Colonic mucosa (tissue), 4 donors: ENCODE results near the gene CSTB. TPM values are rescaled to one million over a fixed set of nuclear protein-coding genes. Genes with fewer than 3 reads are reported as not detected.

ENCODE experiments used
- DNase-seq: peaks from one replicate; pipeline ENCODE4 v3.0.0-alpha.2; 2020
- H3K27ac ChIP-seq: fragments of 200-600 bp; one replicate; pipeline ENCODE4 v1.8.0; 2021
- H3K27me3 ChIP-seq: fragments of 200-600 bp; one replicate; pipeline ENCODE4 v1.8.0; 2021
- H3K36me3 ChIP-seq: fragments of 200-600 bp; one replicate; pipeline ENCODE4 v1.8.0; 2021
- H3K4me1 ChIP-seq: fragments of 200-600 bp; one replicate; pipeline ENCODE4 v1.8.0; 2021; ENCODE audit warnings: mild to moderate bottlenecking
- H3K4me3 ChIP-seq: fragments of 200-600 bp; one replicate; pipeline ENCODE4 v1.8.0; 2021
- H3K9ac ChIP-seq, 2 donors: one replicate each; pipeline ENCODE4 v1.7.0; 2013; ENCODE audit warnings: control low read depth in 2 of 2, low read depth in 2 of 2, low read length in 2 of 2
- H3K9me3 ChIP-seq: fragments of 200-600 bp; one replicate; pipeline ENCODE4 v1.8.0; 2021
- CTCF ChIP-seq: fragments of 200-600 bp; IDR thresholded peaks from one replicate; pipeline ENCODE4 v1.8.0; 2022; ENCODE audit warnings: antibody characterized with exemption, mild to moderate bottlenecking
- intact Hi-C: fragments of 100-400 bp; cut with DNase I; formaldehyde crosslinking; loops from one replicate; pipeline ENCODE4 v1.14.1; 2022
- total RNA-seq, 2 donors: library from RNA; stranded (reverse); fragmentation: NEBNext Ultra II Directional in 1 of 2; extraction: Animal tissue kit (Norgen Biotek cat#: 25700) in 1 of 2; gene quantifications; one replicate each; pipeline ENCODE4 v1.2.1, GENCODE V29; 2021
- donor health status: healthy.
- donor health status: DM: no; HTN: no; CAD: no.
- donor health status: DM: no; HTN: no; CAD: no.

CSTB gene
- total RNA-seq, 2 donors from 2014 or later: 67.5 to 86.6 TPM

DNA sequence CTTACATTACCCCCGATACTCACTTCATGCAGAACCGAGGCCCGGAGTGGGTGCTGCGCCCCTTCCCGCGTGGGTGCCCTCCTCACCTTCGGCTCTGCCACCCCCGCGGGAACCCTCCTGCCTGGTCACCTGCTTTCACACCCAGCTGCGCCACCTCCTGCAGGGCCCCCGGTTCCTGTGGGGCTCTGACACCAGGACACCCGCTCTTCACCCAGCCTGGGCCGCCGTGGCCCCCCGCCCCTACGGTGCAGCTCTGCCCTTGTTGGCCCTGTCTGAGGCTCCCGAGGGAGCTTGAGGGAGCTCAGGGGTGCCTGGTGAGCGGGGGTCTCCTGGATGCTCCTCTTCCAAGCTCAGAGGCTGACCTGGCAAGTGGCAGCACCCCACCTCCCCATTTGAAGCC, 32.3 kb upstream of the CSTB start:
- Histone ChIP-seq H3K9ac (no peak overlapping the region), H3K27ac (no peak overlapping the region), H3K4me3 (no peak overlapping the region), H3K4me1 (peaks cover 6% of the 10 kb centered on the region), H3K36me3 (no peaks in the 10 kb centered on the region), H3K9me3 (no peaks in the 10 kb centered on the region), H3K27me3 (no peaks in the 10 kb centered on the region)
- intact Hi-C loops: loop anchor here (5.0 kb wide), 1 partner anchor 129 kb away; no protein-coding TSS in a partner anchor
- no peak for DNase-seq
- TF ChIP-seq CTCF: no peak

DNA sequence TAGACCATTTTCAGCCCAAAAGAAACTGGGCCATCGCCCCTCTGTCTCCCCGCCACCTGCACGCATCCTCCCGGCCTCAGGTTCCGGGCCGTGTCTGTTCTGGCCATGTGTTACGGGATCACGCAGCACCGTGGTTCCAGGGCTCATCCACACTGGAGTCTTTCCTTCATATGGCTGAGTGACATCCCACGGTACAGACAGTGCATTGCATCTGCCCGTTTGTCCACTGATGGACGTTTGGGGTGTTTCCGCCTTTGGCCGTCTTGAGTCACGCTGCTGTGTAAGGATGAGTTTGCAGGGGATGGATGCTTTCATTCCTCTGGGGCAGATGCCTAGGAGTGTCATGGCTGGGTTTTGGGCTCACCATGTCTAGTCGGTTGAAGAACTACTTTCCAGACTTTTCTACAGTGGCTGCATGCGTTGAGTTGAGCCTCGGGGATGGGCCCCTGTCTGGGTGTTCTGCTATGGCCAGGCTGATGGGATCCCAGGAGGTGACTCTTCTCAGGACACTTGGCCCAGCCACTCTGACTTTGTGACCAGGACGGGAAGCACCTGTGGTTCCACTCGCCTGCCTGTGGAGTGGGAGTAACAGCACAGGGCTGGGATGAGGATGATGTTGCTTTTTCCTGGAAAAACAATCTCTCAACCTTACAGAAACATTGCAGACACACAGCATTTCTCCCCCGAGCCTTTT, 30.1 kb upstream of the CSTB start:
- DNase-seq: no peak
- Histone ChIP-seq H3K36me3 (no peaks in the 10 kb centered on the region), H3K4me3 (no peak overlapping the region), H3K27ac (no peak overlapping the region), H3K9me3 (no peaks in the 10 kb centered on the region), H3K9ac (no peak overlapping the region), H3K27me3 (no peaks in the 10 kb centered on the region), H3K4me1 (no peaks in the 10 kb centered on the region)
- TF ChIP-seq CTCF: no peak
- intact Hi-C loops: loop anchor here (5.0 kb wide), 1 partner anchor 131 kb away; no protein-coding TSS in a partner anchor

GRCh38 chr21:43805275-43805800, 29.2 kb upstream of the CSTB start:
- Histone ChIP-seq H3K9me3 (no peaks in the 10 kb centered on the region), H3K27me3 (no peaks in the 10 kb centered on the region), H3K4me1 (no peaks in the 10 kb centered on the region), H3K4me3 (no peak overlapping the region), H3K27ac (no peak overlapping the region), H3K36me3 (no peaks in the 10 kb centered on the region), H3K9ac (no peak overlapping the region)
- no peak for DNase-seq
- TF ChIP-seq CTCF: no peak
- intact Hi-C loops: loop anchor here (5.0 kb wide), 1 partner anchor 132 kb away; no protein-coding TSS in a partner anchor

- DNase-seq: no peak
- H3K4me1 ChIP-seq: no peaks in the 10 kb centered on the region
- no peaks in the 10 kb centered on the region for H3K27me3 ChIP-seq
- no peaks in the 10 kb centered on the region for H3K36me3 ChIP-seq
- no peak for TF ChIP-seq CTCF
- no peaks in the 10 kb centered on the region for H3K9me3 ChIP-seq
- intact Hi-C loops: no loop called here
- H3K9ac ChIP-seq: no peak overlapping the region
- no peak overlapping the region for H3K27ac ChIP-seq
- H3K4me3 ChIP-seq: no peak overlapping the region
Measured at GRCh38 chr21:43803558-43804300, 27.6 kb upstream of the CSTB start.

DNA sequence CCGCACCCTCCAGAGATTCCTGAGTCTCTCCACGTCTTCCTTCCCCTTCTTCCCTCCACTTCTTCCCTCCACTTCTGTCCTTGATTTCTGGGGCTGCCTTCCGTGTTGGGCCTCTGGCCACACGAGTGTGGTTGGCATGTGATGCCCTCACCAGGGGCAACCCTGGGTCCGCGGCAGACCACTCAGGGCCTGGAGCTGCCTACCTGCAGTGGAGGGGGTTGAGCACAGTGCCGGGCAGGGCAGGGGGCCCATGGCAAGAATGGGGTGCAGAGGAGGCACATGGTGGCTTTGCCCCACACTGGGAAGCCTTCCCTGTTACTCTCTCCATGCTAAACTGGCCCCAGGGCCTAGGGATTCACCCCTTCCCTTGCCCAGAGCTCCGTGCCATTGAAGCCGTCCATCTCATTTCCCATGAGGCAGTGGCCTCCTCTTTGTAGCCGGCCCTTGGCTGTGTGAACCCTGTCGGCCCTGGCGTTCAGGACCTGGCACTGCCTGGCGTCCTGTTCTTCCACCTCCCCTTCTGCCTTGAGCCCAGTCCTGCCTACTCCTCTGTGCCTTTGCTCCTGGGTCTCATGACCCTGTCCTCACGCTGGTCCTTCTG, 26.7 kb upstream of the CSTB start:
- Histone ChIP-seq H3K4me3 (no peak overlapping the region), H3K36me3 (peaks cover 5% of the 10 kb centered on the region), H3K4me1 (no peaks in the 10 kb centered on the region), H3K27ac (no peak overlapping the region), H3K27me3 (no peaks in the 10 kb centered on the region), H3K9me3 (no peaks in the 10 kb centered on the region), H3K9ac (no peak overlapping the region)
- no peak for TF ChIP-seq CTCF
- no peak for DNase-seq
- intact Hi-C loops: no loop called here
